Amniotic epithelial cell (primary cell): ENCODE data around the gene RBKS.
"Not testable (repeated sequence)": the region's sequence is repeated elsewhere in the genome, so short reads cannot be mapped to it uniquely, and the experiment has no call there.

Source experiments
- DNase-seq: peaks from one replicate; pipeline ENCODE4 v3.0.0-alpha.2; 2010; ENCODE audit warnings: low read depth

RBKS gene

GRCh38 chr2:27871802-27872201, 18.4 kb downstream of the RBKS start:
- peak; percentile 13 for DNase-seq

GRCh38 chr2:27870724-27871123, 19.5 kb downstream of the RBKS start:
- DNase-seq: peak; percentile 14

DNA sequence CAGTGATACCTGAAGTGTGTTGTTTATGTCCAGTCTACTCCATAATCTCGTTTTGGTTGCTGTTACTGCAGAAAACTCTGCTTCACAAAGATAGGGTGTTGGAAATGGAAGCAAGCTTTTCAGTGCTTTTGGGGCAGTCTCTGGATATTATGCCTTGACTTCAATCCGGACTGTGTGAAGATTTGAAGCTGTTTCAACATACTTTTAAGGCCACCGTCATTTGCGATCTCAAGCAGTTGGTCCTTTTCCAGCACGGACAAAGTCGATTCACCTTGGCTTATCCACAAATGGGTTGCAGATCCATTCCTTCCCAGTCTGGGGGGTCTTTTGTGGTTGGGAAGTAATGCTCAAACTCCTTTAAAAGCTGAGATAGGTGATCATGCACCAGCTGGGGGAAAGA, 20.4 kb downstream of the RBKS start:
- DNase-seq: no peak

- DNase-seq: no peak
These were observed 23.9 kb downstream of the RBKS start for GRCh38 chr2:27866237-27866636.

DNA sequence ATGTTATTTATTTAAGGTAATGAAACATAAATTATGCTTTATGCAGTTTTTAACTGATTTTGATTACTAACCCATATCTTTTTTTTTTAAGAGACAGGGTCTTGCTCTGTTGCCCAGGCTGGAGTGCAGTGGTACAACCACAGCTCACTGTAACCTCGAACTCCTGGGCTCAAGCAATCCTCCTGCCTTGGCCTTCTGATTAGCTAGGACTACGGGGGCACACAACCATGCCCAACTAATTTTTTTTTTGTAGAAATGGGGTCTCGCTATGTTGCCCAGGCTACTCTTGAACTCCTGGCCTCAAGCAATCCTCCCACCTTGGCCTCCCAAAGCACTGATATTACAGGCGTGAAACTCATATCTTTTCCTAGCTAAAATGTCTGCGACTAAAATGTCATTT, 26.2 kb downstream of the RBKS start:
- DNase-seq: not testable (repeated sequence)

DNA sequence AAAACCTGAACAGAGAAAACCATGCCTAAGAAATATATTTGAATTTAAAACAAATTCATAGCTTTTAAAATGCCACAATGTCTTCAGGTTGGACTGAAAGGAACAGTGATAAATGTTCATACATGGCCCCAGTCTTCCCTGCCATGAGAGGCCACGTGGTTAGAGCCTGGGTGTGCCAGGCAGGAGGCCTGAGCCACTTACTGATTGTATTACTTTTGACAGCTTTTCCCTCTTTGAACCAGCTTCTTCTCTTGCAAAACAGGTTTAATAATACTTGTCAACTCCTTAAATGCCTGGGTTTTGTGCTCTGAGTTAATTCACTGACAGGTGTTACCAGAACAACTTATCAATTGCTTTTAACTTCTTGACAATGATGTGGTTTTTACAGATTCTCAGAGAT, 27.0 kb downstream of the RBKS start:
- DNase-seq: no peak

DNA sequence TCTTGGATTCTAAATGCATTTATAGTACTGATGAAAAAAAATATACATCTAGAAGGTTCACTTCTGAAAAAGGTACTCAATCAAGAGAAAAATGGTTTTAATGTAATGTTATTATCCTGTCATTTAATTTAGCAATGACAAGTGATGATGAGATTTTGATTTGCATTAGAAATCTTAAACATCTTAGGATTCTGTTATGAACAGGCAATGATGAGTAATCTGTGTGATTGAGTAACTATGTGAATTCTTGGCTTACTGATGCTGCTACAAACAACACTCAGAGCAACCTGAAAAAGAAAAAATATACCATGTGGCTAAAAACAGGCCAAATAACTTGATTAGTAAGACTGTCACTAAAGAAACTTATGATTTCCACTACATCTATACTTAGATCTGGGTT, 30.1 kb downstream of the RBKS start:
- DNase-seq: peak; percentile 91

- DNase-seq: peak; percentile 84
These were observed 32.6 kb downstream of the RBKS start for GRCh38 chr2:27857417-27858172.

DNA sequence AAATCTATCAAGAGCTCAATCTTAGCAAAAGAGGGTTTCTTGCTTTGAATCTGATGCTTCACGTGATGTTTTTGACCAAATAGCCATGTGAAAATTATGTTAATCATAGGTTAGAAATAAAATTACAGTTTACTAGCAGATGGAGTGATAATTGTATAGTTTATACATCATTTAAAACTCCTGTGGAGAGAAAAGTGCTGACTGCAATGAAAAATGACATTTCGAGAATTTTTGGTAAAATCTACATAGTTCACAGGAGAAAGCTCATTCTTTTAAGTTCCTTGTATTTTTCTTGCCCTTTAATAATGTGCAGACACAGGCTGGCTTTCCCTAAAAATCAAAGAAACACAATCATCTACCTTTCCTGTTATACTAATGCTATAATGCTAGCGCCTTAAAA, 33.2 kb downstream of the RBKS start:
- DNase-seq: no peak

- DNase-seq: no peak
These were observed 33.8 kb downstream of the RBKS start for GRCh38 chr2:27856386-27856785.

DNA sequence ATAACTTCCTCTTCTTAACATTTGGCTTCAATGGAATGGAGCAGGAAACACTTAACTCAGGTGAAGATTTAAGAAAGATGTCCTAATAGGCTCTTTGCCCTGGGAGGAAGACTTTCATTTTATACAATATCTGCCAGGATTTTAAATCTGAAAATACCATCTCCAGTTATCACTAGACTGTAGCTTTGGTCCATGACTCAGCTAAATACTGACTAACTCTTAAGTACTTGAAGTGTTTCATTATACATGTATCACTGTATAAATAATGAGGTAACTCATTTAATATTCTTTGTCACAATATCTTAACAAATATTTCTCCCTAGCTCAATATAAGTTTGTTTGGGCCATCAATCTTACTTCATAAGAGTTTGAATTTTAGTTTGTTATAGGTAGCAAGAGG, 34.7 kb downstream of the RBKS start:
- peak; percentile 81 for DNase-seq

DNA sequence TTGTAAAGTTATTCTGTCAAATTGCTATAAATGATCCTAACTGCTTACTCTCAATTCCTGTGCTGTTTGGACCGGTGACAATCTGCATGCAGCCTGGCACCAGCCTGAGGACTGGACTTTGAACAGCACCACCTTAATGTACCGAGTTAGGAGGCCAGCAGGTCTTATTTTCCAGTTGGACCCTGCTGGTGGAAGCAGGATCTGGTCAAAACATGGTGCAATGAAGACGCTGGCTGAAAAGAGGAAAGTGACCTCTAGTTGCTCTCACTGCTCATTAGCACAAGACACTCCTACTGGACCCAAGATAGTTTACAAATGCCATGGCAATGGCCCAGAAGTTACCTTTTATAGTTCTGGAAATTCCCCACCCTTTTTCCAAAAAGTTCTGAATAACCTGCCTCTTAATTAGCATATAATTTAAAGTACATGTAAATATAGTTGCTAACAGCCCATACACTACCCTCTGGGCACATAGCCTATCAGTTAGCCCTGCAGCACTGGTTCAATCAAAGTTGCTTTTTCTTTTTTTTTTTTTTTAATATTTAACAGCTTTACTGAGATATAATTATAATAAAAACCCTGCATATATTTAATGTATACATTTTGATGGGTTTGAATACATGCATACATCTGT, 35.8 kb downstream of the RBKS start:
- no peak for DNase-seq

- no peak for DNase-seq
These were observed 37.5 kb downstream of the RBKS start for GRCh38 chr2:27852691-27853090.

GRCh38 chr2:27849558-27850205, 40.5 kb downstream of the RBKS start:
- DNase-seq: no peak

GRCh38 chr2:27847333-27847732, 42.9 kb downstream of the RBKS start:
- no peak for DNase-seq

DNA sequence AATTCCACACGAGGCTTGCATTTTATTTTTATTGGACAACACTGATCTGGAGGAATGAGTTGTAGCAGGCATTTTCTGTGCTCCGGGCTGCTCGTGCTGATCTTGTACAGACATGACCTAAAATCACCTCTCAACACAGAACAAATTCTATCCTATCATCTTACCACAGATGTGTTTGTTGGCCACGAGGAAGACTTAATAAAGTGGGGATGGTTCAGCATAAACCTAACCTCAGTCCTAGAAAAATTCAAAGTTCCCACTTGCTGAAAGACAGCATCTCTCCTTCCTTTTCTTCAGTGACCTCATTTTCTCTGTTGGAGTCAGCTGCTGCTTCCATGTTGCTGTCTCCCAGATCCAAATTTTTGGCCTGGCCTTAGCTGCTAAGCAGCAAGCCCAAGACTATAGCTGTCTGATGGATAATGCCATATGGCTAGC, 45.3 kb downstream of the RBKS start:
- DNase-seq: peak; percentile 34

- DNase-seq: no peak
These were observed 46.2 kb downstream of the RBKS start for GRCh38 chr2:27843992-27844391.

DNA sequence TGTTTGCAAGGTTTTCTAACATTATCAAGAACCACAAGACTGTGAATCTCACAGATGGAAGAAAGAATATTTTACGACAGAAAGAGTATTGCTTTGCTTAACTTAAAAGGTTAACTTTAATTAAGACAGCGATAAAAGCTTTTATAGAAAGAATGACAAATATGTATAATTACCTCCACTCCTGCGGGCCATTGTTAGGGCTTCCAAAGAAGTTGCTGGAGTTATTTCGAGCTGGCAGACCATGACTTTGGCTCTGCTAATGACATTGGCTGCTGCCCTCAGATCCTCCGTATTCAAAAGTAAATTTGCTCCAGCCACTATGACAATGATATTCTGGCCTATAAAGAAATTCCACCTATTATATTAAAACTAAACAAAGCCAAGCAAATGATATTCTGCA, 47.3 kb downstream of the RBKS start:
- no peak for DNase-seq

- no peak for DNase-seq
These were observed 51.1 kb downstream of the RBKS start for GRCh38 chr2:27839022-27839618.

- DNase-seq: peak; percentile 26
These were observed 51.7 kb downstream of the RBKS start for GRCh38 chr2:27838502-27838901.

- peak; percentile 58 for DNase-seq
These were observed 56.3 kb downstream of the RBKS start for GRCh38 chr2:27833931-27834330.

DNA sequence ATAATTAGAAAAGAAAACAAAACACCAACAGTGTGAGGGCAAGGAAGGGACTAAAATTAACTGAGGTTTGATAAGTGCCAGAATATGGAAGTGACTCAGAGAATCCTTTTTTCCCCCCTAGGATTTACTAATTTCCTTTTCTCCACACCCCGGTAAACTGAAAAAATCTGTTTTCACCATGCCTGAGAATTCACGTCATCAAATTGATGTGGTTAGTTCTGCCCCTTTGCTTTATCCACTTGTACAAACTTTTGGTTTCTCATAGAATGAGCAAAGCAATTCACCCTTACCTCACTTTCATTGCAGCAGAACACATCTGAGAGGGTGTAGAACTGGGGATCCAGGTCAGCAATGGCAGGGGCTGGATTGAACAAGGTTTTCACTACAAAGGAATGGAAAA, 57.8 kb downstream of the RBKS start:
- DNase-seq: peak; percentile 75
